Upper lobe of right lung (tissue), 1 donor: ENCODE measurements around the gene ASTN2. TPM values are rescaled to one million over a fixed set of nuclear protein-coding genes. Genes with fewer than 3 reads are reported as not detected.

Source experiments
- ATAC-seq: fragments of 200-7000 bp; cut with Tn5 transposase; one replicate; pipeline ENCODE4 v1.9.1; 2020; ENCODE audit warnings: mild to moderate bottlenecking, moderate library complexity
- DNase-seq: peaks from one replicate; pipeline ENCODE4 v3.0.0-alpha.2; 2020
- H3K27ac ChIP-seq: fragments of 200-600 bp; one replicate; pipeline ENCODE4 v1.8.0; 2022
- H3K27me3 ChIP-seq: fragments of 200-600 bp; one replicate; pipeline ENCODE4 v1.8.0; 2022; ENCODE audit warnings: mild to moderate bottlenecking
- H3K36me3 ChIP-seq: fragments of 200-600 bp; one replicate; pipeline ENCODE4 v1.8.0; 2022
- H3K4me1 ChIP-seq: fragments of 200-600 bp; one replicate; pipeline ENCODE4 v1.8.0; 2022
- H3K4me3 ChIP-seq: fragments of 200-600 bp; one replicate; pipeline ENCODE4 v1.8.0; 2022; ENCODE audit warnings: mild to moderate bottlenecking
- H3K9me3 ChIP-seq: fragments of 200-600 bp; one replicate; pipeline ENCODE4 v1.8.0; 2022
- intact Hi-C: fragments of 100-400 bp; cut with DNase I; formaldehyde crosslinking; loops from one replicate; pipeline ENCODE4 v1.11.0; 2022
- total RNA-seq: library from RNA; stranded (reverse); fragmentation: NEBNext Ultra II Directional; extraction: Animal tissue kit (Norgen Biotek cat#: 25700); gene quantifications from one replicate; pipeline ENCODE4 v1.2.1, GENCODE V29; 2021
- TF ChIP-seq, protein P1 (sequence below): fragments of 200-600 bp; IDR thresholded peaks from one replicate; pipeline ENCODE4 v1.8.0; 2022; ENCODE audit warnings: antibody characterized with exemption
- donor health status: DM: no; HTN: yes; CAD: no; lungs with severe emphysema.

The ASTN2 gene
- total RNA-seq, 1 donor from 2014 or later: 3.8 TPM

DNA sequence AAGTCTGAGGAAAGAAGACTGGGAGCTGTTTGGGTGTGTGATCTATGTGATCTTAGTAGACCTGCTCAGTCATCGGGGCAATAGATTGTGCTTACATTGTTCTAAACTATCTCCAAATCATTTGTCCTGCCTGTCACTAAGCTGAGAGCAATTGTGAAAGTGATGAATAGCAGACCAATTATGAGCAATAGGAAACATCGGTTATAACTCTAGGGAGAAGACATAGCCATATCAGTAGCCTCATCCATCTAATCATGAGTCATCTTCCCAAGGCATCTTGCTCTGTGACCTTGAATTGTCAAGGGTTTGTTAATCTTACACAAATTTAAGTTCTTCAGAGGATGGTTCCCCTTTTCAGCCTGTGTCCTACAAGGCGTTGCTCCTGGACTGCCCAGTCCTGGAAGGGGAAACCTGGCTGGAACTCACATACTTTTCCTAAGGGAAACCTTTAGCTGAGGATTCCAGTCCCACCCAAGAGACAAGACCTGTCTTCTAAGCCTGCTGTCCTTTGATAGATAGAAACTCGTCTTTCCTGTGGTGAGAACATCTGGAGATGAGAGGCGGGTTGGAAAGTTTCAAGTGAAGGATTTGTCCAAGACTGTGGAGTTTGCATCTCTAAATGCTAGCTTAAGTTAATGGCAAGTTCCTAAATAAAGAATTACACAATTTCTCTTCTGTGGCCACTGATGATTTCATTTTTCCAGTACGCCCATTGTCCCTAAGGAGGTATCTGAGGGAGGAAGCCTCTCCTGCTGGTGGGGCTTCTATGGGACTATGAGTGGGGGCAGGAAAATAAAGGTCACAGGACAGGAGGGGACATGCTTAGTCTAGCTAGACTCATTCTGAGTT lies 781.6 kb downstream of the ASTN2 start:
- no peak overlapping the region for H3K27ac ChIP-seq
- DNase-seq (no peak), ATAC-seq (no peak)
- no peaks in the 10 kb centered on the region for H3K27me3 ChIP-seq
- no peak overlapping the region for H3K4me3 ChIP-seq
- H3K9me3 ChIP-seq: no peaks in the 10 kb centered on the region
- intact Hi-C loops: no loop called here
- H3K4me1 ChIP-seq: no peaks in the 10 kb centered on the region
- H3K36me3 ChIP-seq: no peaks in the 10 kb centered on the region
- TF ChIP-seq, protein P1, sequence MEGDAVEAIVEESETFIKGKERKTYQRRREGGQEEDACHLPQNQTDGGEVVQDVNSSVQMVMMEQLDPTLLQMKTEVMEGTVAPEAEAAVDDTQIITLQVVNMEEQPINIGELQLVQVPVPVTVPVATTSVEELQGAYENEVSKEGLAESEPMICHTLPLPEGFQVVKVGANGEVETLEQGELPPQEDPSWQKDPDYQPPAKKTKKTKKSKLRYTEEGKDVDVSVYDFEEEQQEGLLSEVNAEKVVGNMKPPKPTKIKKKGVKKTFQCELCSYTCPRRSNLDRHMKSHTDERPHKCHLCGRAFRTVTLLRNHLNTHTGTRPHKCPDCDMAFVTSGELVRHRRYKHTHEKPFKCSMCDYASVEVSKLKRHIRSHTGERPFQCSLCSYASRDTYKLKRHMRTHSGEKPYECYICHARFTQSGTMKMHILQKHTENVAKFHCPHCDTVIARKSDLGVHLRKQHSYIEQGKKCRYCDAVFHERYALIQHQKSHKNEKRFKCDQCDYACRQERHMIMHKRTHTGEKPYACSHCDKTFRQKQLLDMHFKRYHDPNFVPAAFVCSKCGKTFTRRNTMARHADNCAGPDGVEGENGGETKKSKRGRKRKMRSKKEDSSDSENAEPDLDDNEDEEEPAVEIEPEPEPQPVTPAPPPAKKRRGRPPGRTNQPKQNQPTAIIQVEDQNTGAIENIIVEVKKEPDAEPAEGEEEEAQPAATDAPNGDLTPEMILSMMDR: no peak

DNA sequence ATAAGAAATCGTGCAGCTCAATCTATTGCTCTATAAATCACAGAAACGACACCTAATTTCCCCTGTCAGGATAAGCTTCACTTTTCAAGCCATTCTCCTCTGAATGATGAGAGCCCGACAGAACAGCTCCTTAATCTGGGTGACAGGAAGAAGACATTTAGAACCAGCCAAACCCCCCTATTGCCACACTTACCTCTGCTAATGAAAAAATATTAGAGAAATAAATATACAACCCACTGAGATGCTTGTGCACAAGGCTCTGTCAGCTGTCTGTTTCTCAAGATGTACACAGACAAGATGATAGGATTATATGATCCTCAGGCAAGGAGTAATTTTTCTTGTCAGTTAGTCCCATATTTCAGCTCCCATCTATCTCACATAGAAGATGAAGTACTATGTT lies 785.2 kb downstream of the ASTN2 start:
- ATAC-seq (no peak), DNase-seq (no peak)
- TF ChIP-seq, protein P1: no peak
- Histone ChIP-seq H3K27ac (no peak overlapping the region), H3K4me3 (no peak overlapping the region), H3K9me3 (no peaks in the 10 kb centered on the region), H3K36me3 (no peaks in the 10 kb centered on the region), H3K4me1 (no peaks in the 10 kb centered on the region), H3K27me3 (no peaks in the 10 kb centered on the region)
- intact Hi-C loops: no loop called here

DNA sequence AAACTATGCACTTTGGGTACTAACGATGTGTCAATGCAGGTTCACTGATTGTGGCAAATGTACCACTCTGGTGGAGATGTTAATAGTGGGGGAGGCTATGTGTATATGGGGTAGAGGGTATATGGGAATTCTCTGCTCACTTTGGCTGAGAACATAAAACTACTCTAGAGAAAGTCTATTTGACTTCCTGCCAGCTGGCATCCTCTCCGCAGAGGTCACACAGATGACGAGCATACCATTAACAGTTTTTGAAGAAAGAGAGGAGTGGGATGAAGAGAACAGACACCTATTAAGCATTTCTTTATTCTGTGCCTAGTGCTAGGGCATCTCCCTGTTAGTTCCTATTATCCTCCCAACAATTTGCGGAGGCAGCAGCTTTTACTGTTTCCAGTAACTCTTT lies 786.1 kb downstream of the ASTN2 start:
- no peaks in the 10 kb centered on the region for H3K27me3 ChIP-seq
- no peak overlapping the region for H3K27ac ChIP-seq
- ATAC-seq: no peak
- no peak overlapping the region for H3K4me3 ChIP-seq
- DNase-seq: no peak
- H3K9me3 ChIP-seq: no peaks in the 10 kb centered on the region
- peaks cover 3% of the 10 kb centered on the region for H3K4me1 ChIP-seq
- H3K36me3 ChIP-seq: no peaks in the 10 kb centered on the region
- intact Hi-C loops: no loop called here
- TF ChIP-seq, protein P1: no peak

DNA sequence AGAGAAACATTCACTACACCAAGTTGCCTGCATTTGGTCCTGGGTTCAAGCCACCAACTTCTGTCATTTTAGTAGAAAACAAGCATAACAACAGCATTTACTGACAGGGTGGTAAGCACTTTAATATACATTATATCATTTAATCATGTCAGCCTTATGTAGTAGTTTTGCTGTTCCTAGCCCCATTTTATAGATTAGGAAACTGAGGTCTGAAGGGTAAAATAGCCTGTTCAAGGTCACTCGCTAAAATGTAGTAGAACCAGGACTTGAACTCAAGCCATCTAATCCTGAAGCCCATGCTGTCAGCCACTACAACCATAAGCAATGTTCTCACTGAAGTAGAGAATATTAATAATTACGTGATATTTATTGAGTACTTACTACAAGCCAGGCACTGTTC lies 787.4 kb downstream of the ASTN2 start:
- H3K36me3 ChIP-seq: no peaks in the 10 kb centered on the region
- no peak for DNase-seq
- no peak overlapping the region for H3K27ac ChIP-seq
- TF ChIP-seq, protein P1: no peak
- no peaks in the 10 kb centered on the region for H3K27me3 ChIP-seq
- no peak overlapping the region for H3K4me3 ChIP-seq
- peaks cover 8% of the 10 kb centered on the region for H3K4me1 ChIP-seq
- no peak for ATAC-seq
- intact Hi-C loops: no loop called here
- H3K9me3 ChIP-seq: no peaks in the 10 kb centered on the region

DNA sequence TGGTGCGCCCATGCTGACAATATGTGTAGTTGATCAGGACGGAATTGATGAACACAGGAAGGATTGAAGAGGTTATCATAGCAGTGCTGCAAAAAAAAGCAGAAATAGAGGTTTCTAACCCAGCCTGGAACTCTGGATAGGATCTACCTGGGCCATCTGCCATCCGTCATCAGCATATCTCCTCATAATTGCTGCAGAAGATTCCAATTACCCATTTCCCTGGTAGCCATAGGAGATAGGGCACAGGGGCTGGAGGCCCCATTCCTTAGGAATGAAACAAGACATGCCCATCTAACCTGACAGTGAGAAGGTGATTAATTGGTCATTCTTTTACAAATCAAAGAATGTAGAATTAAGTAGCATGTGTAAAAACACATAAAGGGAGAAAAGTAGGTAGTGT lies 788.1 kb downstream of the ASTN2 start:
- TF ChIP-seq, protein P1: no peak
- no peaks in the 10 kb centered on the region for H3K9me3 ChIP-seq
- intact Hi-C loops: no loop called here
- H3K4me3 ChIP-seq: no peak overlapping the region
- no peak for DNase-seq
- H3K36me3 ChIP-seq: no peaks in the 10 kb centered on the region
- no peak for ATAC-seq
- peaks cover 8% of the 10 kb centered on the region for H3K4me1 ChIP-seq
- no peaks in the 10 kb centered on the region for H3K27me3 ChIP-seq
- no peak overlapping the region for H3K27ac ChIP-seq
